NCI-H2171 treated with DMSO at 0.1 percent for 48 hours (cell line): ENCODE results near the gene CAMTA1.

Source experiments
- DNase-seq: peaks from one replicate; lab custom pipeline; 2025; lab: John Stamatoyannopoulos, UW

The CAMTA1 gene

DNA sequence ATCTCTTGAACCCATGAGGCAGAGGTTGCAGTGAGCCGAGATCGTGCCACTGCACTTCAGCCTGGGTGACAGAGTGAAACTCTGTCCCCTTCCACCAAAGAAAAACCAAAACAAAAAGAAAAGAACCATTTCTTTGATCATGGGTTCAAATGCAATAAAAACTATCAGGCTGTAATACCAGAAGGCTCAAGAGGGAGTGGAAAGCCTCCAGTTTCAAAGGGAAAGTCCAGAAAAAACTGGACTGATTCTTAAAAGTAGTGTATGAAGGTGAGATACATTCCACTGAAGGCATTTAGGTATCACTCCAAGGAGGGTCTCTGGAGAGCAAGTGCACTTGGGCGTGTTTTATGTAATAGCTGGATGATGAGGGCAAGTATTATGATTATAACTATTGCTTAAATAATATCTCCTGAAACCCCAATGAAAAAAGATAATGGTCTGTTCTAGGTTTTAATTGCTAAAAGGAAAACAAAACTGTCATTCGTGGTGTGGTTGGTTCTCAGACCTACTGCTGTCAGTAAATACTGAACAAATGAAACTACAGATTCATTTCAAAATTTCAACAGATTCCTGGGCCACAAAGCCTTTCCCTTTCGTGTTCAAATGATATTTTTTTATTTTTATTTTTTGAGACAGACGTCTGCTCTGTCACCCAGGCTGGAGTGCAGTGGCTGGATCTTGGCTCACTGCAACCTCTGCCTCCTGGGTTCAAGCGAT, 6.0 kb upstream of the CAMTA1 start:
- DNase-seq: no peak

GRCh38 chr1:6782151-6782550, 3.1 kb upstream of the CAMTA1 start:
- DNase-seq: no peak

DNA sequence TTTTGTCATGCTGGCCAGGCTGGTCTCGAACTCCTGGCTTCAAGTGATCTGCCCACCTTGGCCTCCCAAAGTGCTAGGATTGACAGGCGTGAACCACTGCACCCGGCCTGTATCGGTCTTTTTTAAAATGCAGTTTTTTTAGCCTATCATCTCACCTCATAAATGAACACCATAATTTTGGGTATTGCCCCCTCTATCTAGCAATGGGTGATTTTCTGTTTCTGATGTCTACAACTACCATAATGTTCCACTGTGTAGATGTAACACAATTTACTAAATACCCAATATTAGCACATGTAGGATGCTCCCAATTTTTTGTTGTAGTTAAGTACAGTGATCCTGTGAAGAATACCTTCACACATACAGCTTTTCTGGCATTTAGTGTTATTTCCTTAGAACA, 2.0 kb upstream of the CAMTA1 start:
- DNase-seq: no peak

DNA sequence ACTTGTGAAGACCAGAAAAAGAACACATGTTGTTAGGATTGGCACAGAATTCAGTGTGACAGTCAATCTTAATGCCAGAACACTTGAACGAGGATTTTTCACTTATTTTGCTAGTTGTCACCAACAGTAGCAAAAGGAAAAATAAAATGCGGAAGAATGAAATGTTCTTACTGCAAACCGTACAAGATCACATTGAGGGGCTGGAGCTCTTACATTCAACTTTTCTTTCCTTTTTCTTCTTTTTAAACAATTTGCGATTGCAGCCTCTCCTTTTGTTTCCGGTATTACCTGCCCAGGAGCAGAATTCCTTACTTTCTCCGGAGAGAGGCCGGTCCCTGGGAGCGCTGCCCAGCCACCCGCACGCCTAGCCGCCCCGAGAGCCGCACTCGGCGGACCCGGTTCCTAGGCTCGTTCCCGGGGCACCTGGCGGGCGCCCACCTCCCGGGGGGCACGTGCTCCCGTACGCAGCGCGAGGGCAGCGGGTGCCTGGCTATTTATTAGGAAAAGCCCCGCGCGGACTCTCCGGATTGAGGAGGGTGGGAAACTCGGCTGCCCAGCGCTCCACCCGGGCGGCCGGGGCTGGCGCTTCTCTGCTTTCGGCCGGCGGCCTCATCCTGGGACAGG, 1.2 kb upstream of the CAMTA1 start:
- DNase-seq: no peak

GRCh38 chr1:6784560-6785317, 515 bp upstream of the CAMTA1 start:
- peak; percentile 100 for DNase-seq

DNA sequence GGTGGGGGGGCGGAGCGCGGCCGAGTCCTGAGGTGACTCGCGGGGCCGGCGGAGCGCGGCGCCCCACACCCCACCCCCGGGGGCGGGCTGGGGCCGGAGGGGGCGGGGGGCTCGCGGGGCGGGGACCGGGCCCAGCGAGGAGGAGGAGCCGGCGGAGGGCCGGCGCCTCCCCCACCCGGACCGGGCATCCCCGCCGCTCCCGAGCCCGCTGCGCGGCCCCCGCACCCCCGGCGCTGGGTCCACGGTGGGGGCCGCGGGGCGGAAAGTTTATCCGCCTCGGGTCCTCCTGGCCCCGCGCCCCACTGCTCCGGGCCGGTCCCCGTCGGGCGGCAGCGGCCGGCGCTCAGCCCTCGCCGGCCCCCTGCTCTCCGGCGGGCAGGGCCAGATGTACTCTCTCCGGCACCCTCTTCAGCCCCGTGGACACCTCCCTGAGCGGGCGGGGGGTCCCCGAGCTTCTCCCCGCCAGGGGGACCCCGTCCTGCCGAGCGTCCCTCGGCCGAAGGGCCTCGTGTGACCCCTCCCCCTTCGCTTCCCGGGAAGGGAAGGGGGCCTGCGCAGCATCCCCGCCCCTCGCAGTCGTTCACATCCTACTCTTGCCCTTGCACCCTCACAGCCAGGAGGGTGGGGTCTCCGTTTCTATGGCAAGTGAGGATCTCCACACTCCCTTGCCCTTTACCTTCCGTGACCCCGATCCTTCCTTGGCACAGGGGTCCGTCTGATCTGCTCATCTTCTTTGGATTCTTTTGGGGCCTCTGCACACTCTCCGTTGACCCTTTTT, 663 bp downstream of the CAMTA1 start:
- no peak for DNase-seq

GRCh38 chr1:6788946-6789345, 3.7 kb downstream of the CAMTA1 start:
- no peak for DNase-seq

GRCh38 chr1:6790146-6790545, 4.9 kb downstream of the CAMTA1 start:
- DNase-seq: no peak

DNA sequence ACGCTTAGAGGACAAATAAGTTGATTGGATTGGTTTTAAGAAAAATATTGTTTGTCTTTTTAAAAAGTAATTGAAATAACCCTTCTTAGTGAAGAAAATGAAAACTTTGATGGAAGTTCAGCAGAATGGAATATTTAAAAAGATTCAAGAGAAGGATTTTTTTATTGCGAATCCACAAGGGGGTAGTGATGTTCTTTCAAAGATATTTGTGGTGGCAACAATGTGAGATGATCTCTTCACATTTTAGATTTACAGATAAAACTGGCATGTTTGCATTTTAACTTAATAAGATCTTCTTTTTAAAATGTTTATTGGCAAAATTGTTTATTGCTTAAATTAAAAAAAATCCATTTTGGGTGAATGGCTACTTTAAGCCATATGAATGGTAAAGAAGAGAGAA, 8.9 kb downstream of the CAMTA1 start:
- DNase-seq: peak; percentile 65

GRCh38 chr1:6795203-6795602, 9.9 kb downstream of the CAMTA1 start:
- DNase-seq: no peak

- DNase-seq: no peak
These were observed 10.4 kb downstream of the CAMTA1 start for GRCh38 chr1:6795661-6796060.

GRCh38 chr1:6796095-6796494, 10.8 kb downstream of the CAMTA1 start:
- DNase-seq: no peak

DNA sequence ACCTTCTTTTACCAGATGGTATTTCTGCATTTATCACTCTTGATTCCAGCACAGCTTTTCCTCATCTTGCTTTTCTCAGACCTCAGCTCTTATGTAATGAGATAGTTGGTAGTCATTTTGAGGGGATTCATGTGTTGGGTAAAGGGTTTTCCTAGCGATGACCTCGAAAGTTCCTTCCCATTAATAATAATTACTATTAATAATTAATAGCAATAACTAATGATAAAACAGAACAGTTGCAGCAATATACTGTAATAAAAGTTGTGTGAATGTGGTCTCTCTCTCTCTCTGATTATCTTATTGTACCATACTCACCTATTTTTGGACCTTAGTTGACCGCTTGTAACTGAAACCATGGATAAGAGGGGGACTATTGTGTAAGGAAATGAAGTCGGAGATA, 14.2 kb downstream of the CAMTA1 start:
- DNase-seq: no peak

- no peak for DNase-seq
These were observed 15.5 kb downstream of the CAMTA1 start for GRCh38 chr1:6800745-6801144.

DNA sequence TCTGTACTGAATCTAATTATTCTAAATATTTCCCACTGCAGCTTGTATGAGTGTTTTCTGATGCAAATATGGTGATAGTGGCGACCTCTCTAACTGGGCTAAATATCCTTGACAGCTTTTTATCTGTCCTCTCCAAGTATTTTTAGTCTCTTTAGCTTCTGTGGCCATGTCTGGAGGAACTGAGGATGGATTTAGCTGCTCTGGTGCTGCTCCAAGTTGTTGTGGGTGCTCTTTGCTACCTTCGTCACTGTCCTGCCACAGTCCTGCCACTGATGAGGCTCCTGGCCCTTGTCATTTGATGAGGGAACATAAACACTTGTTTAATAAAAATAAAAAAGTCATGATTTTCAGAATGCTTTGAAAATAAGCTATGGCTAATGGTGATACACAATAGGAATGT, 15.9 kb downstream of the CAMTA1 start:
- DNase-seq: no peak

GRCh38 chr1:6801966-6802365, 16.7 kb downstream of the CAMTA1 start:
- peak; percentile 40 for DNase-seq

DNA sequence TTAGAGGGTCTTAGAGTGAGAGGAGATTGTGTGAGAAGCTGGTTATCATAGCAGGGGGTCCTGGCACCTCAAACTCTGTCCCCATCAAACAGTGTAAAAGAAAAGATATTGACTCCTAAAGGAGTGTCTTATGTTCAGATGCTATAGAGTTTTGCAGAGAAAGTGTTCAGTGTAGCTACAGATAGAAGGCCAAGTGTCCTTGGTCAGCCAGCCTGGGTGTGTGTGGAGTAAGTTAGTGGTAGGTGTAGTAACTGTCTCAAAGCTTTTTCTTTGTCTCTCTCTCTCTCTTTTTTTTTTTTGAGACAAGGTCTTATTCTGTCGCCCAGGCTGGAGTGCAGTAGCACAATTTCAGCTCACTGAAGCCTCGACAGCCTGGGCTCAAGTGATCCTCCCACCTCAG, 17.2 kb downstream of the CAMTA1 start:
- no peak for DNase-seq

DNA sequence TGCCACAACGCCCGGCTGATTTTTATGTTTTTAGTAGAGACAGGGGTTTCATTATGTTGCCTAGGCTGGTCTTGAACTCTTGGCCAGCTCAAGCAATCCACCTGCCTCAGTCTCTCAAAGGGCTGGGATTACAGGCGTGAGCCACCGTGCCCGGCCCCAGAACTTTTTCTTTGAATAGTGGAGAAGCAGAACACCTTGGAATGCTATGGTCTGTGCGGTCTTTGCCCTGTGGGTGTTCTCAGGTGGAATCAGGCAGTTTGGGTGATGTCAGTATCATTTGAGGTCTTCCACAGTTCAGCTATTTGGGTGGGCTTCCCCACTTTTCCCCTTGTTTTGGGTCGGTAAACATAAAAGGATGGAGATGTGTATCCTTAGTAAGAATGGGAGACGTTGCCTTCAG, 17.6 kb downstream of the CAMTA1 start:
- no peak for DNase-seq

- DNase-seq: no peak
These were observed 18.1 kb downstream of the CAMTA1 start for GRCh38 chr1:6803357-6803756.

GRCh38 chr1:6805004-6805416, 19.8 kb downstream of the CAMTA1 start:
- DNase-seq: peak; percentile 14

DNA sequence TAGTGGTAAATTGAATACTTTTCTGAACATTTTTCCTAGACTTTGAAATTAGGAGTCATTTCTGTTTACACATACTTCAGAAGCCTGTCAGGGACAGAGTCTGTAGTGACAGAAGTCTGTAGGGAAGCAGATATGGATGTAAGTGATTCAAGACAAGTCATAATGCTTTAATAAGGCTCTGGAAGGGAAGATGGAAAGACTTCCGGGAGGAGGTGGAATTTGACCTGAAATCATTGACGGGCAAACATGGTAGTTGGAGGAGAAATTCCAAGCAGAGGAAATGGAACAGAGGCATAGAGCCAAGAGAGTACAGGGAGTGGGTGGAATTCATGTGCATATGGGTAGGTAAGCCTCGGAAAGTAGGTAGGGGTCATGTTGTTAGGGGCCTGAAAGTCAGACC, 22.5 kb downstream of the CAMTA1 start:
- no peak for DNase-seq

DNA sequence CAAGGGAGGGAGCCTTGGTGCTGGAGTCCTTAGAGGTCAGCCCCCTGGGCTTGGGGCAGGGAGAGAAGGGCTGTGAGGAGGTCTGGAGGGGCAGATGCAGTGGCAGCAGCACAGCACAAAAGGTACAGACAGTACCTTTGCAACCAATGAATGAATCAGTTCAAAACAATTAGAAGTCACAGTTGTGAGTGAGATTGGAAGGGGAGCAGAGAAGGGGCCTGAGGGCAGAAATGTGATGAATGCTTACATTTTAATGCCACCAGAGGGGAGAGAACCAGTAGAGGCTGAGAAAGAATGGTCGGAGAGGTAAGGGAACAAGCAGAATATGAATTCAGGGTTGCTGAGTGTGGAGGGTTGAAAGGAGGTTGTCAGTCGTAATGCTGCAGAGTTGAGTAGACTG, 24.2 kb downstream of the CAMTA1 start:
- no peak for DNase-seq
